ENCODE results near the gene SLC6A16. TPM values are rescaled to one million over a fixed set of nuclear protein-coding genes. Genes with fewer than 3 reads are reported as not detected.

SLC6A16 gene
- total and polyA plus RNA-seq, 2 of the 8 experiments (the other 6 are each of a cell fraction or from before 2014, with no cell fraction given) = 1.1 to 1.5 TPM

GRCh38 chr19:49338691-49339300, 13.8 kb upstream of the SLC6A16 start (continued):
- TF ChIP-seq ATF2 (IDR thresholded peaks at IDR 0.05; ENCODE audit: low read length) (peak; percentile 23; the same call in 1 of the 2 replicates), CBX5 (IDR thresholded peaks at IDR 0.05; ENCODE audit: low read depth, low read length) (no peak), BCL11A (IDR thresholded peaks at IDR 0.05; ENCODE audit: low read depth in 2 of 2, low read length in 2 of 2) (no peak), CREB1 (IDR thresholded peaks at IDR 0.05) (no peak), POLR2A (IDR thresholded peaks at IDR 0.05; ENCODE audit: control extremely low read depth in 1 of 2, low read depth in 2 of 2, low read length in 2 of 2) (peak; percentile 65 to 79), JUND (IDR thresholded peaks at IDR 0.05; ENCODE audit: low read length) (no peak), SAP30 (IDR thresholded peaks at IDR 0.05; ENCODE audit: insufficient read depth, insufficient replicate concordance, low read length) (no peak), POU5F1 (IDR thresholded peaks at IDR 0.05; ENCODE audit: low read depth, low read length) (no peak), KDM1A (IDR thresholded peaks at IDR 0.05; ENCODE audit: borderline replicate concordance, low read length) (no peak), ATF3 (IDR thresholded peaks at IDR 0.05; ENCODE audit: insufficient read depth, low read depth, low read length) (no peak), TAF1 (IDR thresholded peaks at IDR 0.05; ENCODE audit: low read depth, low read length) (peak; percentile 59; the same call in 1 of the 2 replicates), POLR2AphosphoS5 (IDR thresholded peaks at IDR 0.05; ENCODE audit: low read depth, low read length) (peak; percentile 76), KDM4A (IDR thresholded peaks at IDR 0.05; ENCODE audit: low read depth, low read length, severe bottlenecking) (no peak)

All from H1 (cell line).